ENCODE measurements around the gene MAGEA6.
"Not testable (repeated sequence)": the region's sequence is repeated elsewhere in the genome, so short reads cannot be mapped to it uniquely, and the experiment has no call there.

The MAGEA6 gene

DNA sequence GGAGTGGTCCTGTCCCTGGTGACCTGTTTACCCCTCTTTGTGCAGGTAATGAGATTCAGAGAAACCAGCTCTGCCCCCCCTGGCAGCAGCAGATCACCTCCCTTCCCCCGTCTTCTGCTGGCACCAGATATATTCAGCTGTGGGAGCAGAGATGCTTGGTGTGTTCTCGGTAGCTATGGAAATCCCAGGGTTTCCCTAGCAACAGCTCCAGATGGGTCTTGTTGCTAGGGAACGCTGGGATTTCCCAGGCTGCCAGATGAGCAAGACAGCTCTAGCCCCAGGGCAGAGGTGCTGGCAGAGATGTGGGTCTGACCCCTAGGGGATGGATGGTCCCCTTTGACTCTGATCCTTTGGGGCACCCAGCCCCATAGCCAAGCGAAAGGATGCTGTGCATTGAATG lies 40.9 kb upstream of the MAGEA6 start:
- H3K36me3 ChIP-seq (replicated peaks): no peaks in the 10 kb centered on the region
- in situ Hi-C loops (cut with HindIII; ENCODE audit: low pct_ligation_motif_present, low sequenced_read_pairs): no loop called here

DNA sequence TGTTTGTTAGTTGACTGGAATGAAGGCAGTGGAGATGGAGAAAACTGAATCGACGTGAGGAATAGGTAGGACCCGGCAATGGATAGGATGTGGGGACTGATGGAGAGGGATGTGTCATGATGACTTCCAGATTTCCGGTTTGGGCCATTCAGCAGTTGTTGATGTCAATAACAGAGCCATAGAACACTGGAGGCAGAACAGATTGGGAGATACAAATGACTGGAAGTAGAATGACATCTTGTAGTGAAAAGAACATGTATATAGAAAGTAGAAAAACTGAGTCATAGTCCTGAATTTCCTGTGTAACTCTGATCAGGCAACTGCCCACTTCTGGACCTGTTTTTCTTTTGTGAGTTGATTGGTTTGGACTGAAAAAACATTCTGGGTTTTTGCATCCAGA lies 36.5 kb upstream of the MAGEA6 start:
- in situ Hi-C loops (cut with HindIII; ENCODE audit: low pct_ligation_motif_present, low sequenced_read_pairs): no loop called here
- H3K27ac ChIP-seq: no peak overlapping the region
- H3K27me3 ChIP-seq (replicated peaks): no peaks in the 10 kb centered on the region
- no peak overlapping the region for H3K4me3 ChIP-seq (ENCODE audit: low read depth, low read length)
- no peaks in the 10 kb centered on the region for H3K36me3 ChIP-seq (replicated peaks)
- TF ChIP-seq, protein P1, sequence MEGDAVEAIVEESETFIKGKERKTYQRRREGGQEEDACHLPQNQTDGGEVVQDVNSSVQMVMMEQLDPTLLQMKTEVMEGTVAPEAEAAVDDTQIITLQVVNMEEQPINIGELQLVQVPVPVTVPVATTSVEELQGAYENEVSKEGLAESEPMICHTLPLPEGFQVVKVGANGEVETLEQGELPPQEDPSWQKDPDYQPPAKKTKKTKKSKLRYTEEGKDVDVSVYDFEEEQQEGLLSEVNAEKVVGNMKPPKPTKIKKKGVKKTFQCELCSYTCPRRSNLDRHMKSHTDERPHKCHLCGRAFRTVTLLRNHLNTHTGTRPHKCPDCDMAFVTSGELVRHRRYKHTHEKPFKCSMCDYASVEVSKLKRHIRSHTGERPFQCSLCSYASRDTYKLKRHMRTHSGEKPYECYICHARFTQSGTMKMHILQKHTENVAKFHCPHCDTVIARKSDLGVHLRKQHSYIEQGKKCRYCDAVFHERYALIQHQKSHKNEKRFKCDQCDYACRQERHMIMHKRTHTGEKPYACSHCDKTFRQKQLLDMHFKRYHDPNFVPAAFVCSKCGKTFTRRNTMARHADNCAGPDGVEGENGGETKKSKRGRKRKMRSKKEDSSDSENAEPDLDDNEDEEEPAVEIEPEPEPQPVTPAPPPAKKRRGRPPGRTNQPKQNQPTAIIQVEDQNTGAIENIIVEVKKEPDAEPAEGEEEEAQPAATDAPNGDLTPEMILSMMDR (IDR thresholded peaks at IDR 0.05; ENCODE audit: low read depth, low read length, missing control alignments): no peak
- no peak for DNase-seq

More for the DNA sequence above, 40.9 kb upstream of the MAGEA6 start:
- Histone ChIP-seq H3K27me3 (replicated peaks) (no peaks in the 10 kb centered on the region), H3K4me3 (ENCODE audit: low read depth, low read length) (no peak overlapping the region), H3K27ac (no peak overlapping the region)
- DNase-seq: no peak
- TF ChIP-seq, protein P1 (IDR thresholded peaks at IDR 0.05; ENCODE audit: low read depth, low read length, missing control alignments): no peak

GRCh38 chrX:152798945-152799344 lies 29.5 kb upstream of the MAGEA6 start:
- Histone ChIP-seq H3K4me3 (ENCODE audit: low read depth, low read length) (no peak overlapping the region), H3K36me3 (replicated peaks) (no peaks in the 10 kb centered on the region), H3K27ac (no peak overlapping the region), H3K27me3 (replicated peaks) (no peaks in the 10 kb centered on the region)
- no peak for DNase-seq
- TF ChIP-seq, protein P1 (IDR thresholded peaks at IDR 0.05; ENCODE audit: low read depth, low read length, missing control alignments): no peak
- in situ Hi-C loops (cut with HindIII; ENCODE audit: low pct_ligation_motif_present, low sequenced_read_pairs): no loop called here

GRCh38 chrX:152787062-152787461 lies 17.6 kb upstream of the MAGEA6 start:
- H3K27ac ChIP-seq; H3K36me3 ChIP-seq (replicated peaks); H3K27me3 ChIP-seq (replicated peaks); H3K4me3 ChIP-seq (ENCODE audit: low read depth, low read length); in situ Hi-C loops (cut with HindIII; ENCODE audit: low pct_ligation_motif_present, low sequenced_read_pairs); DNase-seq: not testable (repeated sequence)

GRCh38 chrX:152766562-152766961 lies 2.9 kb downstream of the MAGEA6 start:
- H3K36me3 ChIP-seq (replicated peaks); H3K4me3 ChIP-seq (ENCODE audit: low read depth, low read length); DNase-seq; in situ Hi-C loops (cut with HindIII; ENCODE audit: low pct_ligation_motif_present, low sequenced_read_pairs); H3K27ac ChIP-seq; H3K27me3 ChIP-seq (replicated peaks): not testable (repeated sequence)

DNA sequence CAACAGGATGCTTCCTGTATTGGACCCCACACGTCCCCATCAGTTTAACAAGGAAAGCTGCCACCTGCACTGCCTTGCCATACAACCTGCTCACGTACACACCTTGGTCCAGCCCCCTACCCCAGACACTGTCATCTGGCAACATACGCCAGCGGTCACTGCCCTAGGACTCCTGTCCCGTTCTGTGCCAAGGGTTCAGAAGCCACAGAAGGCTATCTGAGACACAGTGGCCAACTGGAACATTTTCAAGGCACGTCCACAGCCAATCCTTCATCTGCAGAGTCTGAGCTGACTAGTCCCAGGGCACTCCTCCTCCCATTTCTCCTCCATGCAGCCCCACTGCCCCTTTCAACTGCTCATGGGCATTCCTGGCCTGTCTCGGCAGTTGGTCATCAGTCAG lies 7.9 kb downstream of the MAGEA6 start:
- H3K36me3 ChIP-seq (replicated peaks); H3K27ac ChIP-seq; H3K27me3 ChIP-seq (replicated peaks); in situ Hi-C loops (cut with HindIII; ENCODE audit: low pct_ligation_motif_present, low sequenced_read_pairs); DNase-seq; H3K4me3 ChIP-seq (ENCODE audit: low read depth, low read length): not testable (repeated sequence)

- H3K27me3 ChIP-seq (replicated peaks); H3K27ac ChIP-seq; H3K4me3 ChIP-seq (ENCODE audit: low read depth, low read length); H3K36me3 ChIP-seq (replicated peaks); in situ Hi-C loops (cut with HindIII; ENCODE audit: low pct_ligation_motif_present, low sequenced_read_pairs); DNase-seq: not testable (repeated sequence)
Measured at GRCh38 chrX:152759544-152759943, 9.9 kb downstream of the MAGEA6 start.

DNA sequence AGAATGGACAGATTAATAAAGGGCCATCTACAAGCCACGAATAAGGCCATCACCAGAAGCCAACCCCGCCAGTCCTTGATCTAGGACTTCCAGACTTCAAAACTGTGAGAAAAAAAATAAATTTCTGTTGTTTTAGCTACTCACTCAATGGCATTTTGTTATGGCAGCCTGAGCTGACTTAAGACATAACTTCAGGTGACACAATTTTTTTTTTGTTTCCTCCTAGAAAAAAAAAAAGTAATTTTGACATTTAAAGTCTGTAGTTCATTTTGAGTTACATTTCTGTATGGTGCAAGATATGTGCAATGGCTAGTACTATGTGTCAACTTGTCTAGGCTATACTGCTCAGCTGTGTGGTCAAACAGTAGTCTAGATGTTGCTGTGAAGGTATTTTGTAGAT lies 10.6 kb downstream of the MAGEA6 start, which contains the start of gene CSAG3:
TSS of gene CSAG3 (plus strand) at position 301 of the 400 bp plus-strand sequence.
- DNase-seq; in situ Hi-C loops (cut with HindIII; ENCODE audit: low pct_ligation_motif_present, low sequenced_read_pairs): not testable (repeated sequence)

GRCh38 chrX:152754871-152755270 lies 14.6 kb downstream of the MAGEA6 start:
- H3K27ac ChIP-seq; in situ Hi-C loops (cut with HindIII; ENCODE audit: low pct_ligation_motif_present, low sequenced_read_pairs): not testable (repeated sequence)

More for the DNA sequence above, 10.6 kb downstream of the MAGEA6 start, which contains the start of gene CSAG3:
- not testable (repeated sequence) for H3K4me3 ChIP-seq (ENCODE audit: low read depth, low read length); H3K27ac ChIP-seq; H3K36me3 ChIP-seq (replicated peaks); H3K27me3 ChIP-seq (replicated peaks)

DNA sequence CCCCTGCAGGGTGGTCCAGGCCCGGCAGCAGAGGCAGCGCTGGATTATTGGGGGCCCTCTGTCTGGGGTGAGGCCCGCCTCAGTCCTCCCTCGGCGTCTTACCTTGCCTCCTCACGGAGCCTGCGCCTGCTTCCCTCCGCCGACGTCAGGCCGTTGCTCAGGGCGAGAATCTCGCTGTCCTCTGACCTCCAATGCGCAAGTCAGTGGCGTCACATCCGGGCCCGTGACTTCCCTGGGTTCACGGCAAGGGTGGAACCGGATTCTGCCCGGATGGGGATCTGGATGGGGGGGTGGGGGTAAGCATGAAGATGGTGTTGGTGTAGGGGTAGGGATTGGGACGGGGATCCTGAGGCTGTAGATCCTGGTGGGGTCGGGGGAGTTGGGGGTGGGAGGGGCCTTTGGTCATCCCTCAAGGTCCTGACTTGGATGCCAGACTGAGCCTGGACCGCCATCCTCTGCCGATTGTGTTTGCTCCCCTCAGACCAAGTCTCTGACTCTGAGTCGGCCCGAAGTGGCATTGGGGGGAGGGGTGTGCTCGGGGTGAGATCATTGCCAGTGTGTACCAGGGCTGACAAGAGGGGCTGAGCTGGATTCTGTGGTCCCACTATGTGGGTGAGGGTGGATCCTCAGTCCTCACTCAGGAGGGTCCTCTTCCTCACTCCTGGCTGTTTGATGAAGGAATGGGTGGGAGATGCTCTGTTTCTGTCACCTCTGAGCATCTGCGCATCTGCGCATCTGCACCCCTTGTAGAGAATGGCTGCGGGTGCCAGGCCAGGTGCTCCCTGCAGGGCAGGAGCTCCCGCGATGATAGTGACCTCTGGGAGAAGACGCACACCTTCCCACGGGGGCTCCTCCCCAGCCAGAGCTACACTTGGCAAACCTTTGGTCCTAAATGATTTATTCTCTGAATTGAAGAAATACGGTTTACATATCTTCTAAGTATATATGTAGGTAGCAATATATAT lies 15.5 kb downstream of the MAGEA6 start, which contains the start of gene MAGEA2:
TSS of gene MAGEA2 (minus strand) at position 157 of the 965 bp plus-strand sequence. CDS start 2,479 bp downstream, outside the sequence.
- H3K36me3 ChIP-seq (replicated peaks); in situ Hi-C loops (cut with HindIII; ENCODE audit: low pct_ligation_motif_present, low sequenced_read_pairs); H3K4me3 ChIP-seq (ENCODE audit: low read depth, low read length); DNase-seq; H3K27me3 ChIP-seq (replicated peaks); H3K27ac ChIP-seq: not testable (repeated sequence)

More at GRCh38 chrX:152754871-152755270, 14.6 kb downstream of the MAGEA6 start:
- not testable (repeated sequence) for H3K27me3 ChIP-seq (replicated peaks); H3K36me3 ChIP-seq (replicated peaks); H3K4me3 ChIP-seq (ENCODE audit: low read depth, low read length); DNase-seq
